ENCODE results near the gene KLF13. TPM values are rescaled to one million over a fixed set of nuclear protein-coding genes. Genes with fewer than 3 reads are reported as not detected.

The KLF13 gene
- total RNA-seq, 4 donors from 2014 or later: 49.7 to 67.5 (median 62.3) TPM

GRCh38 chr15:31379042-31379441 is 52.4 kb downstream of the KLF13 start:
- no peak for TF ChIP-seq CTCF (IDR thresholded peaks at IDR 0.05)
- ATAC-seq (ENCODE audit: low FRiP score): no peak
- DNase-seq (ENCODE audit: low spot score): no peak

- no peak for DNase-seq (ENCODE audit: low spot score)
- no peak for TF ChIP-seq CTCF (IDR thresholded peaks at IDR 0.05)
- ATAC-seq (ENCODE audit: low FRiP score): no peak
Measured at GRCh38 chr15:31379577-31379976, 52.9 kb downstream of the KLF13 start.

- ATAC-seq (ENCODE audit: low FRiP score): no peak
- TF ChIP-seq CTCF (IDR thresholded peaks at IDR 0.05): no peak
- DNase-seq (ENCODE audit: low spot score): no peak
Measured at GRCh38 chr15:31381801-31382712, 55.4 kb downstream of the KLF13 start.

- ATAC-seq (ENCODE audit: low FRiP score) (no peak), DNase-seq (ENCODE audit: low spot score) (no peak)
- no peak for TF ChIP-seq CTCF (IDR thresholded peaks at IDR 0.05)
Measured at GRCh38 chr15:31382713-31383045, 56.0 kb downstream of the KLF13 start.

- ATAC-seq (ENCODE audit: low FRiP score) (no peak), DNase-seq (ENCODE audit: low spot score) (no peak)
- no peak for TF ChIP-seq CTCF (IDR thresholded peaks at IDR 0.05)
Measured at GRCh38 chr15:31383139-31383538, 56.5 kb downstream of the KLF13 start.

- TF ChIP-seq CTCF (IDR thresholded peaks at IDR 0.05): no peak
- no peak for ATAC-seq (ENCODE audit: low FRiP score)
- DNase-seq (ENCODE audit: low spot score): no peak
Measured at GRCh38 chr15:31384568-31384967, 57.9 kb downstream of the KLF13 start.

- ATAC-seq (ENCODE audit: low FRiP score): no peak
- TF ChIP-seq CTCF (IDR thresholded peaks at IDR 0.05): no peak
- no peak for DNase-seq (ENCODE audit: low spot score)
Measured at GRCh38 chr15:31385736-31386135, 59.1 kb downstream of the KLF13 start.
